ENCODE results near the gene PLEKHG4B. TPM values are rescaled to one million over a fixed set of nuclear protein-coding genes. Genes with fewer than 3 reads are reported as not detected.

Gene PLEKHG4B
- total RNA-seq, 2 donors from 2014 or later = 8.9 to 14.4 TPM

GRCh38 chr5:169728-170094 lies 77.7 kb downstream of the PLEKHG4B start:
- H3K4me3 ChIP-seq = no peak overlapping the region
- no peaks in the 10 kb centered on the region for H3K27me3 ChIP-seq (replicated peaks; ENCODE audit: insufficient read depth)
- no peaks in the 10 kb centered on the region for H3K36me3 ChIP-seq
- intact Hi-C loops (cut with DNase I) = no loop called here
- TF ChIP-seq POLR2AphosphoS5 (IDR thresholded peaks at IDR 0.05) = no peak
- TF ChIP-seq POLR2A (IDR thresholded peaks at IDR 0.05) = no peak
- TF ChIP-seq, protein P1, sequence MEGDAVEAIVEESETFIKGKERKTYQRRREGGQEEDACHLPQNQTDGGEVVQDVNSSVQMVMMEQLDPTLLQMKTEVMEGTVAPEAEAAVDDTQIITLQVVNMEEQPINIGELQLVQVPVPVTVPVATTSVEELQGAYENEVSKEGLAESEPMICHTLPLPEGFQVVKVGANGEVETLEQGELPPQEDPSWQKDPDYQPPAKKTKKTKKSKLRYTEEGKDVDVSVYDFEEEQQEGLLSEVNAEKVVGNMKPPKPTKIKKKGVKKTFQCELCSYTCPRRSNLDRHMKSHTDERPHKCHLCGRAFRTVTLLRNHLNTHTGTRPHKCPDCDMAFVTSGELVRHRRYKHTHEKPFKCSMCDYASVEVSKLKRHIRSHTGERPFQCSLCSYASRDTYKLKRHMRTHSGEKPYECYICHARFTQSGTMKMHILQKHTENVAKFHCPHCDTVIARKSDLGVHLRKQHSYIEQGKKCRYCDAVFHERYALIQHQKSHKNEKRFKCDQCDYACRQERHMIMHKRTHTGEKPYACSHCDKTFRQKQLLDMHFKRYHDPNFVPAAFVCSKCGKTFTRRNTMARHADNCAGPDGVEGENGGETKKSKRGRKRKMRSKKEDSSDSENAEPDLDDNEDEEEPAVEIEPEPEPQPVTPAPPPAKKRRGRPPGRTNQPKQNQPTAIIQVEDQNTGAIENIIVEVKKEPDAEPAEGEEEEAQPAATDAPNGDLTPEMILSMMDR (IDR thresholded peaks at IDR 0.05) = no peak
- WGBS = 92% methylated on average over 12 of the region's 12 CpGs
- no peaks in the 10 kb centered on the region for H3K9me3 ChIP-seq
- peaks cover 4% of the 10 kb centered on the region for H3K4me1 ChIP-seq (replicated peaks)
- H3K27ac ChIP-seq = no peak overlapping the region
- no peak for DNase-seq (ENCODE audit: low spot score)

DNA sequence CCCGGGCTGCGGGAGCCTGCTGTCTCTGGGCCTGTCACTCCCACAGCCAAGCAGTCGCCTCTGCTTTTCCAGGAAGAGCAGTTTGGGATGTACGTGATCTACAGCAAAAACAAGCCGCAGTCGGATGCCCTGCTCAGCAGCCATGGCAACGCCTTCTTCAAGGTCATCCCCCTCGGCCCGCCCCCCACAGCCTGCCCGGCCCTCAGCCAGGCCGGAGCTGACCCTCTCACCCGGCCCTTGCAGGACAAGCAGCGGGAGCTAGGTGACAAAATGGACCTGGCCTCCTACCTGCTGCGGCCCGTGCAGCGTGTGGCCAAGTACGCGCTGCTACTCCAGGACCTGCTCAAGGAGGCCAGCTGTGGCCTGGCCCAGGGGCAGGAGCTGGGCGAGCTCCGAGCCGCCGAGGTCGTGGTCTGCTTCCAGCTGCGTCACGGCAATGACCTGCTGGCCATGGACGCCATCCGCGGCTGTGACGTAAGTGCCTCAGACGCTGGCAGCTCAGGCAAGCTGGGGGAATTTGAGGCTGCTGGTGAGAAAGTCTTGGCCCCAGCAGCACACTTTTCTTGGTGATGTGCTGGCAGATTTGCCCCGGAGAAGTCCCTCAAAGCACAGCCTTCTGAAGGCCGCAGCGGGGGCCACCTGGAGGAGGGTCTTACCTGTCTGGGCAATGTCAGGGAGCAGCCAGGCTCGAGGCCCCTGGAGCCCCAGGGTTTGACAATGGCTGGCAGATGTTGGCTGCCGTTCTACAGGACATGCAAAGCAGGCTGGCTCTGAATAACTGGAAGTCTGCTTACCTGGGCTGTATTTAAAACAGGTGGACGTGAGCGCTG lies 79.2 kb downstream of the PLEKHG4B start:
- DNase-seq (ENCODE audit: low spot score) = no peak

DNA sequence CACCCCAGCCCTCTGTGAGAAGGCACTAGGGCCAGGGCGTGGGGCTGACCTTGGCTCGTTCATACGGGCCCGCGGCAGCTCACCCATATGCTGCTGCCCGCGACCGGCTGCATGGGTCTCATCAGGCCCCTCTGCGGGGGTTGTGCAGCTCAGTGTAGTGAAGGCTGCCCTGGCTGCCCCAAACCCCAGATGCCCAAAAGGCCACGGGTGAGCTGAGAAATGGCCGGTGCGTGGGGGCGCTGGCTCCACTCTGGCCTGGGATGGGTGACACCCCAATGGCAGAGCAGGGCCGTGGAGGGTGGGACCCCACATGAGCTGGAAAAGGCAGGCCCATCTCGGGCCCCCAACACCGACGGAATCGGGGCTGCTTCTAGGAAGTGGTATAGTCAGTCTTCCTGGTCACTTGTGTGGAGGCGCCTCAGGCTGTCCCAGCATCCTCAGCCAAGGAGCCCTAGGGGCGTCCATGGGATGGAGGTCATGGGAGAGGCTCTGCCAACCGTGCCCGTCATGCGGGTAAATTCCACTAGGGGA lies 79.9 kb downstream of the PLEKHG4B start:
- 90% methylated on average over 23 of the region's 23 CpGs for WGBS
- TF ChIP-seq, protein P1 (IDR thresholded peaks at IDR 0.05) = no peak
- no peak for TF ChIP-seq POLR2AphosphoS5 (IDR thresholded peaks at IDR 0.05)
- no peak for TF ChIP-seq POLR2A (IDR thresholded peaks at IDR 0.05)
- Histone ChIP-seq H3K36me3 (no peaks in the 10 kb centered on the region), H3K4me3 (no peak overlapping the region), H3K27ac (no peak overlapping the region), H3K9me3 (no peaks in the 10 kb centered on the region), H3K4me1 (replicated peaks) (peaks cover 4% of the 10 kb centered on the region), H3K27me3 (replicated peaks; ENCODE audit: insufficient read depth) (no peaks in the 10 kb centered on the region)
- intact Hi-C loops (cut with DNase I) = no loop called here
- no peak for DNase-seq (ENCODE audit: low spot score)

More for the DNA sequence above, 79.2 kb downstream of the PLEKHG4B start:
- TF ChIP-seq POLR2AphosphoS5 (IDR thresholded peaks at IDR 0.05) (no peak), POLR2A (IDR thresholded peaks at IDR 0.05) (no peak)
- TF ChIP-seq, protein P1 (IDR thresholded peaks at IDR 0.05) = no peak
- Histone ChIP-seq H3K9me3 (no peaks in the 10 kb centered on the region), H3K4me3 (no peak overlapping the region), H3K4me1 (replicated peaks) (peaks cover 4% of the 10 kb centered on the region), H3K36me3 (no peaks in the 10 kb centered on the region), H3K27ac (no peak overlapping the region), H3K27me3 (replicated peaks; ENCODE audit: insufficient read depth) (no peaks in the 10 kb centered on the region)
- 89% methylated on average over 28 of the region's 37 CpGs for WGBS
- intact Hi-C loops (cut with DNase I) = no loop called here

DNA sequence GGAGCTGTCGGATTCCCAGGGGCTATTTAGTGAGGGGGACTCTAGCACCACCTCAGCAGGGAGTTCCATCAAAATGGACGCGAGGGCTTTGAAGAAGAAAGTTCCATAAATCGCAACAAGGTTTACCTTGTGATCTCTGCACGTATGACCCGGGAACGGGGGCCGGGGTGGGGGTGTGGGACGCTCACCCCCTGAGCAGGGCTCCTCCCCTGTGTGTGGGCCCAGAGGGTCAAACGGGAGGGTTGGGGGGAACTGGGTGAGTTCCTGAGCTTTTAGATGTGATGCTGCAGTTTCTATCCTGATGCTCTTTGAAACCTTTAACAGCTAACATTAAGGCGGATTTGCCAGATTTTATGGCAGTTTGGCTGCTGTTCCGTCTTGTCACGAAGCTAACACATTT lies 80.5 kb downstream of the PLEKHG4B start:
- WGBS = 80% methylated on average over 13 of the region's 13 CpGs
- intact Hi-C loops (cut with DNase I) = no loop called here

More for the DNA sequence above, 80.5 kb downstream of the PLEKHG4B start:
- TF ChIP-seq POLR2AphosphoS5 (IDR thresholded peaks at IDR 0.05) (no peak), POLR2A (IDR thresholded peaks at IDR 0.05) (no peak)
- TF ChIP-seq, protein P1 (IDR thresholded peaks at IDR 0.05) = no peak
- Histone ChIP-seq H3K36me3 (no peaks in the 10 kb centered on the region), H3K4me3 (no peak overlapping the region), H3K27me3 (replicated peaks; ENCODE audit: insufficient read depth) (no peaks in the 10 kb centered on the region), H3K9me3 (no peaks in the 10 kb centered on the region), H3K27ac (no peak overlapping the region), H3K4me1 (replicated peaks) (no peaks in the 10 kb centered on the region)
- no peak for DNase-seq (ENCODE audit: low spot score)
